GM19193 (cell line): ENCODE data around the gene CHIT1.
A peak's percentile ranks its signal among the peaks of the same experiment; 100 is the strongest.

ENCODE experiments used
- POLR2A ChIP-seq: IDR thresholded peaks from 4 replicates; pipeline ENCODE4 v1.6.1; 2011; ENCODE audit not compliant: insufficient read depth, insufficient read length; ENCODE audit errors: extremely low read depth

Gene CHIT1

DNA sequence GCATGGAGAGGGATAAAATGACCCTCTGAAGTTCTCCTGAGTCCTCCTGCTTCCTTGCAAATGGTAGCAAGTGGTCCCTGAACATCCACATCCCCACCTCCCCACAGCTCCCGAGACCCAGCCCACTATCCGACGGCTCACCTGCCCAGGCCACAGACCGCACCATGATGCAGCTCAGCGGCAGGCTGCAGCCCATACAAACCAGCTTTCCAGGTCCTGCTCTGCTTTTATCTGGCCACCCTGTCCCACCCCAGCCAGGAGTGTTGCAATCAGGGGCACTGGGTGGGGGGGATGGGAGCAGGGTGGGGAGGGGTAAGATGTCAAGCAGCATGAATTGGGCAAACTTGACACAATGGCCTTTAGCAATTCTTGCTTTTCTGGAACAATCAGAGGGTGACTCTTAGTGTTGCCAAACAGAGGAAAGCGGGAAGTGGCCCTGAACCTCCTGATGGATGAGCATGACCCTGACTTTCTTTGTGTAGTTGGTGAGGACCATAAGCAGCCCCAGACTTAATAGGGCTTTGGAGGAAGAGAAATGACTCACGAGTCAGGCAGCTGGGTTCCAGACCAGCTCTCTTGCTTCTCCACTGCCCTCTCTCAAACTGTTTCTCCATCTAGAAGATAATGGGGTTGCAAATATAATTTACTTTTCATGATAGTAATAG lies at the start of gene CHIT1:
Gene CHIT1 (minus strand): TSS at position 203 of the 665 bp plus-strand sequence. CDS start 37 bp downstream, at position 166.
- no peak for TF ChIP-seq POLR2A

DNA sequence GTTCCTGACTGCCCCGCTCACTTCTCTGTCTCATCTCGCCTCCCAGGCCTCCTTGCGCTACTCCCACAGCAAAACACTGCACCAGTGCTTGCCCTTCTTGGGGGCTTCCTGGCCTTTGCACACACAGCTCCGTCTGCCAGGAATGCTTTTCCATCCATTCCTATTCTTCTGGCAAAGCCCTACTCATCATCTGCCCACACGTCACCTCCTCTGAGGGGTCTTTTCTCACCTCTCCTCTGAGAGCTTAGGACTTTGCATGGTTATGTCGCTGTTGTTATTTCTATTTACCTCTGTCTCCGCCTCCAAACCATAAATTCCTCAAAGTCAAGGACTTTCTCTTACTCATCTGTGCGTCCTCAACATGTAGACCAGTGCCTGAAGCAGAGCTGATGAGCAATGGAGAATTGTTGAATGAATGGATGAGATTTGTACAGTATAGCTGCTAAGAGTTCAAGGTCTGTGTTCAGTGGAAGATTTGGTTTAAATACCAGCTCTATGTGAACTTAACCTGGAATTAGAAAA lies 49.5 kb upstream of the CHIT1 start:
- TF ChIP-seq POLR2A: no peak

DNA sequence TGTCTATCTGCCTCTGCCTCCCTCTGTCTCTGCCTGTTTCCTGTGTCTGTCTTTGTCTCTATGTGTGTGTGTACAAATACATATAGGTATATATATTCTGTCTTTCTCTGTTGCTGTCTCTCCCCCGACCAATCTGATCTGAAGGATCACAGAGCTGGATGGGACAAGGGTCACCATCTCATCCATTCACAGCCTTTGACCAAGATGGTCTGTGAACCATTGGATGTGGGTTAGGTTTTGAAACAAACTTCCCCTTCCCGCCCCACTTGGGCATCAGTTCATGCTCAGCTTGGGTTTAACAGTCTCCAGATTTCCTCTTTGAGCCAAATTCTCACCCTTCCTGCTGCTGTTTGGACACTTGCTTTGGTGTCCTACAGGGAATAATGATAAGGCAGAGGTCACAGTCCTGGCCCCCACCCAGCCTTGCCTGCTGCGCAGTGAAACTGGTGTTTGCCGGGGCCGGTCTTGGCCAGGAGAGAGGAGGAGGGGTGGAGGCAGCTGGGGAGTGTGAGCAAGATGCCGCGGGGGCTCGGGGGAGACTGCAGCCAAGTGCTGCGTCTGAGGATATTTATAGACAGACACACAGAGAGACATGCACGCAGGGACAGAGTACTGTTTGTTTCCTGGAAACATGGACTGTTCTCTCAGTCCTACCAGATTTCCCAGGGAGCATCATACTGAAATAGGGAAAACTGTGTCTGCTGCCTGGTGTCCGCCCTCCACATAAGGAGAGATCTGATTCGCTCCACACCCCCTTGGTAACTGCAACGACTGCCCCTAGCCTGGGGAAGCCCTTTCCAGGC lies 48.8 kb upstream of the CHIT1 start:
- peak; percentile 44 for TF ChIP-seq POLR2A

DNA sequence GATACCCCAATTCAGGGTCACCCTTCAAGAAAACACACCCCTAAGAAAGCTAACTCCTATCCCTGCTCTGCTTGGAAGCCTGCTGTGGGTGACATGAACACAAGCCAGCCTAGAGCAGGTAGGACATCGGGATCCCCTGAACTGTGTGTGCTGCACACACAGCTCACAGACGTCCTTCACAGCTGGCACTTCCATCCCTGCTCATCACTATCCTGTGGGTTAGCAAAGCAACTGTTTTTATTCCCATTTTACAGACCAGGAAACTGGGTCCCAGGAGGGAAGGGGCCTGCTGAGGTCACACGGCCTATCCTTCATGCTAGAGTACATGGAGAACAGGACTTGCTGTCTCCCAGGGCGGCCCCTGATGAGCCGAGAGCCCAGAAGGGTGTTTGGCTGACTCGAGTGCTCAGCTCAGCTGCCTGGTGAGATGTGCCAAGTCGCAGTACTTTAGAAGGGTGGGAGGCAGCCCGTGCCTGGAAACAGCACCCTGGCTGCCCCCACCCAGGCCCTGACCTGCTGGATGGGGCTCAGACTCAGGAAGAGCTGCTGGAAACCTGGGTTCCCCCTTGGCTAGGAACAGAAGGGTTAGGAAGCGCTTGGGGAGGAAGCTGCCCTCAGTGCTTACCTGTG lies 47.6 kb upstream of the CHIT1 start:
- no peak for TF ChIP-seq POLR2A

DNA sequence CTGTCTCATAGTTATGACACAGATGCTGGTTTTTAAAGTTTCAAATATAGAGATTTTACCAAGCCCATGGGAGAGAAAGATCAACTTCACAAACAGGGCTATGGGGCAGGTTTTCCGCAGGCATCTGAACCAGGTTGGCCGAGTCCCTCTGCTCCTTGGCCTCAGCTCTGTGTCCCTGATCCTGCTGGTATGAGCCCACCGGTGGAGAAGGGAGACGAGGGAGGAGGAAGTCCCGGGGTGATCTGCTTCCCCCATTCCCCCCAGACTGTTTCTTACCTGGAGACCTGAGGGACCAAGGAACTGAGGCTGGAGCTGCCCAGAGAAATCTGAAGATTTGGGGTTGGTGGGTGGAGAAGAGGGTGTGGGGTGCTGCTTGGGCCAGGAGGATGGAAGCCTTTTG lies 46.9 kb upstream of the CHIT1 start:
- TF ChIP-seq POLR2A: no peak

DNA sequence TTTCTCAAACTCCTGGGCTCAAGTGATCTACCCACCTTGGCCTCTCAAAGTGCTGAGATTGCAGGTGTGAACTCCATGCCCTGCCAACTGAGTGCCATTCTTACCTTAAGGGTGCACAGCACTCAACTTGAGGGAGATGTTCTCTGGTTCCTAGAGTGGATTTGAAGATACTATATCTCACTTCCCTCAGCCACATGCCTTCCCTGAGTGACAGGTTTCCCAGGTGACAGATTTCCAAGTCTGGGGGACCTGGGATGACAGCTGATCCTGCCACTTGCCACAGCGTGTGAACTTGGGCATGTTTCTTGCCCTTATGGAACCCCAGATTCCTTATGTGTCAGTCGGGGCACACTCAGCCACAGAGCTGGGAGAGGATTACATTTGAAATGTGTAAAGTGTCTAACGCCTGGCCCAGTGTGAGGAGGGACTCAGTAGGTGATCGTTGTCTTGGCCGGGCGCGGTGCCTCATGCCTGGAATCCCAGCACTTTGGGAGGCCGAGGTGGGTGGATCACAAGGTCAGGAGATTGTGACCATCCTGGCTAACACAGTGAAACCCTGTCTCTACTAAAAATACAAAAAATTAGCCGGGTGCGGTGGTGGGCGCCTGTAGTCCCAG lies 46.3 kb upstream of the CHIT1 start:
- TF ChIP-seq POLR2A: no peak

DNA sequence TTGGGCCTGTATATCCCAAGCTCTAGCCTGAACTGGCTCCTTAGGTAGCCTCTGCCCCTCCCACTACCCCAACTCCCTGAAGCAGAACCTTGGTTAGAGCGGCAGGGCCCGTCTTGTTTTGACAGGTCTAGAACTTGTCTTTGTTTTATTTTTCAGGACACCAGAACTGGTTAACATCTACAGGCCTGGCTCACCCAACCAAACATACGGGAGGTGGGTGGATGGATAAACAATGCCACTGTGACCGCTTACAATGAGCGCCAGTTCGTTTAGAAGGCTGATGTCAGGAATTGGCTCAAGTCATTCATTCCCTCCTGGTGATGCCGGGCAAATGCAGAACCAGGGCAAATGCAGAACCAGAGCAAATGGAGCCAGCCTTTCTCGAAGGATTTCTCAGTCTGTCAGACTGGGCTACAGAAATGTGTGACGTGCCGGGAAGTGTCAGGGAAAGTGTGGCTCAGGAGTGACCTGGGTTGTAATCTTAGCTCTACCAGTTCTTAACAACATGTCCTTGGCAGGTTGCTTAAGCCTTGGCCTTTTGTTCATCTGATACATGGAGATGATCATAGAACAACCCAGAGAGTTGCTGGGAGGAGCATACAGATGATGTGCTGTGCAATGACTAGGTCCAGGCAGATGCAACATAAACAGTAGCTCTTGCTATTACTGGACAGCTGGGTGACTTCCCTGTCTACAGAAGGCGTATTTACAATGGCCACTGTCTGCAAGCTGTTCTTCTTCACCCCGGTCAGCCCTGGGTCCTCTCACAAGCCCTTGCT lies 45.3 kb upstream of the CHIT1 start:
- TF ChIP-seq POLR2A: no peak

DNA sequence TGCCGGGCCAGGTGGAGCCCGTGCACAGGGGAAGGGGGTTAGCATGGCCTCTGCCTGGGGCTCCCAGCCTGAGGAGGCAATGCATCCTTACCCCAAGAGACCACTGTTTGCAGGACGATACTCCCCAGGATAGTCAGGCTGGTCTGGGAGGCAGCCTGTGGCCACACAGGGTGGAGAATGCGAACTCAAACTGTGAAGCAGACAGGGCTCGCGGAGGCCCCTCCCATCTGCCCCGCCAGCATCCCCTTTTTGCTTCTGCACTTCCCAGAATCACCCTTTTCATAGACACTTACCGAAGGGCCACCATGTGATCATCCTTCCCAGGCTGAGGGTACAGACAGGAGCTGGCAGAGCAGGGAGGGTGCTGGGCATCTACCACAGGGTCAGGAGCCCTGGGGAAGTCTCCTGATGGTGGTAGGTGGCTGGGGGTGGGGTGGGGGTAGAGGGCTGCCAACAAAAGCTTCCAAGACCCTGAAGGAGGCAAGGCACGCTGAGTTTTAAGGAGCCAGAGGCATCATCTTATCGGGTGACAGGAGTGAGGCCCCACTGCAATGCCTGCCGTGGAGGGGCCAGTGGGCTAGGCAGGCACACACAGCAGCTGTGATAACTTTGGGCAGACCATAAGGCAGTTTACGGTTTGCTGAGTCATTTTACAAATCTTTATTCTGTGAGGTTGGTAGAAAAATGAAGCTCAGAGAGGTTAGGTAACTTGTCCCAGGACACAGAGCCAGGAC lies 44.6 kb upstream of the CHIT1 start:
- no peak for TF ChIP-seq POLR2A

DNA sequence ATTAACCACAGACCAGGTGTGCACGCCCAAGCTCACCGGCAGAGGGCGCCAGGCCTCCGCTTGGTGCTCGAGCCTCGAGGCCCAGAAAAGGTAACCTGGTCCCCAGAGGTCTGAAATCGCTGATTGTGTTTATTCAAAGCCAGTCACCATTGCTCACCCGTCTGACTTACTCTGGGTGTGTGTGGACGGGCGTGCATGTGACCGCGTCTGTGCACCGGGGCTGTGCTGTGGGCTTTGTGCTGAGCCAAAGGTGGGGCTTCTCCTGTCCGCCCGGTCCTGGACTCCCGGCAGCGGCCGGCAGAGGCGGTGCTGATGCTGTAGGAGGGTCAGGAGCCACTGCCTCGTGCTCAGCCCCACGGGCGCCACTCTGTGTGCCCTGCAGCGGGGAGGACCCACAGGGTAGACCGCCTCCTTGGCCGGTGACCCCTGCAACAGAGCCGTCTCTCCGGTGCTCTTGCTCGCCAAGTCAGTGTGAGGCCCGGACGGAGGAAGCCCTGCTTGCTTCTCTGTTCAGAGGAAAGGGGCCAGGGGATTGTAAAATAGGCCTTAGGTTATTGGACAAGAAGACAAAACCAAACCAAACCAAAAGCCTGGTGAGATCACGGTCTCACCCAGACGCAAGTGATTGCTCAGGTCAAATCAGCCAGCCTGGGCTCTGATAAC lies 43.9 kb upstream of the CHIT1 start:
- TF ChIP-seq POLR2A: peak; percentile 42

DNA sequence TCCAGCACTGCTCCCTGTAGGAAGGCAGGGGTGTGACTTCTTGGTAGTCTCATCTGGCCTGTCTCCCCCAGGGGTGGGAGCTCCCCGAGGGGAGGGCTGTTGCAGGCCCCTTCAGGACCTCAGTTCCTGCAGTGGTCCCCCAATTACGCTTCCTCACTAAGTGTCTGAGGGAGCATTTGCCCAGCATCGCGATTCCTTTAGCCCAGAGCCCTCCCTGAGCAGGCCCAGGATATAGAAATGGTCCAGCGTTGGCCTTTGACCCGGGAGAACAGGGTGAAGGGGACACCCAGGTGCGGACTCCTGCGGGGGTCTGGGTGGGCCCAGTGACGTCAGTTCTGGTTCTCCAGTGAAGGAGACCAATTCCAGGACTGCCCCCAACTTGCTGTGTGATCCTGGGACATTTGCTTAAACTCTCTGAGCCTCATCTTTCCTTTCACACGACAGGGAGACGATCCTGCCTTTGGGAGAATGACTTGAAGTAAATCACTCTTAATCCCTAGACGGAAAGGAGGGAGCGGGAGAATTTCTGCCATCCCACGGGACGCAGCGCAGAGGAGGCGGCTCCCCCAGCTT lies 43.2 kb upstream of the CHIT1 start:
- TF ChIP-seq POLR2A: no peak

DNA sequence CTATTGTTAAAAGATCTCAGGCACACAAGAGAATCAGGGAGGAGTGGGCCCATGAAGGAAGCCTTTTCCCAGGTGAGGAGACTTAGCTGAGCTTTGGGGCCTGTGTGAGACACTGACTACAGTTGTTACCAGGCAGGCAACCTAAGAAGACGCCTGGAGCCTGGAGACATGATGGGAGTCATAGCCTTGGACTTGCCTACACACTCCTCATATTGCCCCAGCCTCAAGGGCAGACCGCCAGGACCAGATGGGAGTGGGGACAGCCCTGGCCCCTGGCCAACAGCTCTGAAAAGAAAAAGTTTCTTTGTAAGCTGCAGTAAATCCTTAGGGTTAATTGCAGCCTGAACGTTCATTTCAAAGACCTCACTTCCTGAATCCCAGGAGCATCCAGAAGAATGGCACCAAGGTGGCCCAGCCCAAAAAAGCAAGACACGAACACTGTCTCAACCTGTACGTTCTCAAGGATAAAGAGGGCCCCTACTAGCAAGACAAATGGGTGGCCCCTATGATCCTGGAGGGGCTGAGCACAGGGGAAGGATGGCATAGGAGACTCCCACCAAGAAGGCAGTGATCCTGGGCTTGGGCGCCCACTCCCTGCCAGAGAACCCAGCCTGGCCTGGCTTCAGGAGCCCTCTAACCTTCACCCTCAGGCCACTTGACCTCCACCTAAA lies 42.6 kb upstream of the CHIT1 start:
- no peak for TF ChIP-seq POLR2A

DNA sequence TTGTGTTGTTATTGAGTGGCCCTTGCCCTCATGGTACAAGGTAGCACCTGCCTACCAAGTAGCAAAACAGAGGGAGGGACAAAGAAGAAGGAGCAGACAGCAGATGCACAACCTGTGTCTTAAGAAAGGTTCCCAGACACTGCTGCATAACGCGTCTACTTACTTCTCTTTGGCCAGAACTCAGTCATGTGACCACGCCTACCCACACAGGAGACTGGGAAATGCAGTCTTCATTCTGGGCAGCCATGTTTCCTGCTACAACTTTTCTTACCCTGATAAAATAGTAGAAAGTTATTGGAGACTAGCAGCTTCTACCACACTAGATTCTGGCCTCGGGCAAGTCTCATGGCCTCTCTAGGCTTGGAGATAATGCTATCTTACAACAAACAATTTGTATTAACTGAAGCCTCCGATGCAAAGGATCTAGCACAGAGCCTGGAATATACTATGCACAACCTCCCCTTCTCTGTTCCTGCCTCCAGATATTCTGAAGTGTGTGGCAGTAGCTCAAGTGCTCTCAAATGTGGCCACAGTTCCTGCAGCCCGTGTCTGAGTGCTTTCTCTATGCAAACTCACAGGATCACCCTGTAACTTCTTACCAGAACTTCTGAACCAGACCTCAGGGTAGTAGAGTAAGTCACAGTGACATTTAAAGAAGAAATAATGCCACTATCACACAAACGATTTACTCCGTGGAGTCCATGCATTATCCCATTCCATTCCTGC lies 41.7 kb upstream of the CHIT1 start:
- no peak for TF ChIP-seq POLR2A

DNA sequence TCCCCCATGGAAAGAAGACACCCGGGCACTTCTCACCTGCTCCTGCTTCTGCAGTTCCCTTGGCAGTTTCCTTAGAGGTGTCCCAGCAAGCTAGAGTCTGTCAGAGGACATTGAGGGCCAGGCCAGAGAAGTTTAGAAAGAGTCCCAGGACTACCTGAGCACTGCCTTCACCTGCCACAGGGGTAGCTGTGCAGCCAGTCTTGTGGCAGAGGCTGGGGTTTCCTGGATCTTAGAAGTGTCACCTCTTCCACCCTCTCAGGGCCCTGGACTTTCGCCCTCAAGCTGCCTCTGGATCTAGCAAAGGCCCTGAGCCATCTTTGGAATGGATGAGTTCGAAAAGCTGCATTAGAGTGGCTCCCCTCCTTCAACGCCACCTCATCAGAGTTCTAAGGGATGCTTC lies 41.0 kb upstream of the CHIT1 start:
- TF ChIP-seq POLR2A: no peak
